ENCODE data around the gene ZNF518B.
"Not testable (repeated sequence)": the region's sequence is repeated elsewhere in the genome, so short reads cannot be mapped to it uniquely, and the experiment has no call there.

ZNF518B gene

GRCh38 chr4:10455133-10455532, 2.1 kb downstream of the ZNF518B start:
- no peak for DNase-seq

GRCh38 chr4:10454726-10455125, 2.5 kb downstream of the ZNF518B start:
- no peak for DNase-seq

DNA sequence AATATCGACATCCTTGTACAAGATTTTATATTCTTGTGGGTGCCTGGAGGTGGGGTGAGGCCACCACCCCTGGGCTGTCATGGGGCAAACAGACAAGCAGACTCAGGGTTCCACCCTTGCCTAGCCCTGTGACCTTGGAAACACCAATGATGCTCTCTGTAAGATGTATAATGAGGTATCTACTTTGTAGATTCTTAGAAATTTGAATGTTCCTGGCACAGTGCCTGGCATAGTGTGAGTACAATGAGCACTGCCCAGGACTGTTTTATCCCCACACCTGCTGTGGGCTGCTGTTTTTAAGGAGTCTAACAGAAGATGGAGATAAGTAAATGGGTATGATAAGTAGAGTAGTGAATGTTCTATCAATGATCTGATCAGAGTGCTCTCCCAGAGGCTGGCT, 3.1 kb downstream of the ZNF518B start:
- DNase-seq: no peak

DNA sequence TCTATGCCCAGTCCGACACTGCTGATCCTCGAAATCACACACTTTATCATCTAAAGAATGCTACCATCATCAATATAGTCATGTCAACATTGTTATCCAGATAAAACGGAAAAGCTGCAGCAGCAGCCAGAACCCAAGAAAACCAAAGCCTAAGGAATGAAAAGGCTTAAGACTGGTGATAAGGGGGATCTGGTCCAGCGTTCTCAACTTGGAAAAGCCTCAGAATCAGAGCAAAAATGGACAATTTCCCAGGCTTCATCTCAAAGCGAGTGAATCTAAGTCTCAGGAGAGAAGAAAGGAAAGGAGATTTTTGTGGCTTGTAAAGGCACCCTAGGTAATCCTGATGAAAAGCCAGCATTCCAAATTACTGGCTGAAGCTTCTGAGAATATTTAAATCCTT, 8.2 kb downstream of the ZNF518B start:
- no peak for DNase-seq

- DNase-seq: no peak
Measured at GRCh38 chr4:10442976-10443375, 14.2 kb downstream of the ZNF518B start.

DNA sequence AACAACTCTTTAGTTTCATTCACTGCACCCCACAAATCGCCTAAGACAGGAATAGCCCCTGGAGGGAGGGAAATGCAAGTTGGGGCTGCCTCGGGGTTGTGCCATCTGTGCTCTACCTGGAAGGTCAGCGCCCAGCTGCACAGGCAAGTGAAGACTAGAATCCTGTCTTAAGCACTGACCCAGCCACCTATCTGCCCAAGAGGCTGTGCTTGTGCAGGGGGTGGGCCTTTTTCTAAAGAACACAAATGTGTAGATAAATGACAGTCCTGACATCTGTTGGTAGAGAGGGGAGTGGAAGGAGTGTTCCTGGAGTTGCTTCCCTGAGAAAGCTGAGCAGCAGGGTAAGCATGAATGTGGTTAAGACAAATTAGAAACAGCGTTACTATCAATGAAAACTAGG, 15.7 kb downstream of the ZNF518B start:
- DNase-seq: peak; percentile 5

DNA sequence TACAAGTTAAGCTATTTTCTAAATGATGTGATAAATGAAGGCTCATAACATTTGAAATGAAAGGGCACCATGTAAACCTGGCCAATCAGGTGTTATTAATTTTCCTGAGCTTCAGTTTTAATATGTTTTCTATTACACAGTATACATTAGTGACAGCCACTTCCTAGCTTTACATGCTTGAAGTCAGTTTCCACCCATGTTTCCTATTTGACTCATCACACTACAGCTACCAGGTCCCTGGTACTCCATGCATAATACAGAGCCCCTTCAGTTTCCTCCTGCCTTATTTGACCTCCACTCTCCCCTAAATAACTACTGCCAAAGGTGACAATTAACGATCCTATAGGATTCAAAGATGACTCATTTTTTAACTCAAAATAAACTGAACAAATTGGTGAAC, 18.3 kb downstream of the ZNF518B start:
- no peak for DNase-seq

GRCh38 chr4:10437735-10438134, 19.5 kb downstream of the ZNF518B start:
- DNase-seq: no peak

DNA sequence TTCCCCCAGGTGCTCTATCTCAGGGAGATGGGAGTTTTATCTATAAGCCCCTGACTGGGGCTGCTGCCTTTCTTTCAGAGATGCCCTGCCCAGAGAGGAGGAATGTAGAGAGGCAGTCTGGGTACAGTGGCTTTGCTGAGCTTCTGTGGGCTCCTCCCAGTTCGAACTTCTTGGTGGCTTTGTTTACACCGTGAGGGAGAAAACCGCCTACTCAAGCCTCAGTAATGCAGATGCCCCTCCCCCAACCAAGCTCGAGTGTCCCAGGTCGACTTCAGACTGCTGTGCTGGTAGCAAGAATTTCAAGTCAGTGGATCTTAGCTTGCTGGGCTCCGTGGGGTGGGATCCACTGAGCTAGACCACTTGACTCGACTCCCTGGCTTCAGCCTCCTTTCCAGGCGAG, 29.5 kb downstream of the ZNF518B start:
- not testable (repeated sequence) for DNase-seq

DNA sequence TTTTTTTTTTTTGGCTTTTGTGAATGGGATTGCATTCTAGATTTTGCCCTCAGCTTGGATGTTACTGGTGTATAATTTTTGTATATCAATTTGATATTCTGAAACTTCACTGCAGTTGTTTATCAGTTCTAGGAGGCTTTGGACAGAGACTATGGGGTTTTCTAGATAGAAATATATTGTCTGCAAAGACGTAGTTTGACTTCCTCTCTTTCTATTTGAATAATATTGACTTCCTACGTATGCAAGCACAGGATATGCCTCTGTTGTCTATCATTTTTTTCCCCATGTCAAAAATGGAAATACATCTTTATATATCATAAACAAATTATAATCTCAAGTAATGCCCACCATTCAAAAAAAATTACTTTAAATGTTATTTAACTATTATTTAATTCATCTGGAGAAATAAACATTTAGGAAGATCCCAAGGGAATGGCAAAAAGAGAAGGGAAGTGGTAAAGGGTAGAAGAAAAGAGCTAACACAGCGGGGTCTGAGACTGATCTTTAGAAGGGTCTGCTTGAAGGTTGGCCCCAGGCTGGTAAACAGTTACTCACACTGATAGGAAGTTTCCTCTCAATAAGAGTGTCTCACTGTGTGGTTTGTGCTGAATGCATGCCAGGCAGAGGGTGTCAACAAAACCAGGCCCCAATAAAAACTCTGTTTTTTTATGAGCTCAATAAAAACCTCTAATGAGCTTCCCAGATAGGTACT, 35.7 kb downstream of the ZNF518B start:
- peak; percentile 16 for DNase-seq

DNA sequence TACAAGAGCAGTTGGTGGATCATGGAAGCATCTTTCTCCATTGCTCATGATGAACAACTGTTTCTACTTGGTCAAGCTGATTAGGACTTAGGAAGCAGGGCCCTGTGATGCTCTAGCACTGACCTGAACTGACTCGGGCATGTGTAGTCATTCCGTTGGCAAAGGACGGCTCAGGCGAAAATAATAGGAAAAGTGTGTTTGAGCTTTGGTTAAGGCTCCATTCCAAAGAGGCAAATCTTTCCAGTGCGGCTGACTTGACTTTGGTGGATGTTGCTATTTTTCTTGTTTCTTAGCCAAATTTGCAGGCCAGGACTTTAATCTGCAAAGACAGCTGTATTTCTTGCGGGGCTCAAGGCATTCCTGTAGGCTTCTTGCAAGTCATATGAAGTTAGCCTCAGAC, 39.5 kb downstream of the ZNF518B start:
- no peak for DNase-seq

DNA sequence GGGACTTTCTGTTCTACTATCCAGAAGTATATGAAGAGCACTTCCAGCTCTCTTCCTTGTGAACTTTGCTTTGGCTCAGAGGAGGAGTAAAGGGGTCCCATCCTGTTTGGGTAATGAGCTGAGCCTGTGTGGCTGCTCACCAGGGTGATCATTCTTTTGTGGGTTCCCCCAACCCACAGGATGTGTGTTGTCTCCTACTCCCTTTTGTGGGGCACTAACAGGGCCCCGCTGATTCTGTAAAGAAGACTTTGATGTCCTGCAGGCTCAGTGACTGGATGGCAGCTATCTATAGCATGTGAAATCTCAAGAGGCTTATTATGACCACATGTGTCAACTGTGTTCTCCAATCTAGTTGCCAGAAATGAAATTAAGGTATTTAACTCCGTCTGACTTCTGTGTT, 40.8 kb downstream of the ZNF518B start:
- no peak for DNase-seq

DNA sequence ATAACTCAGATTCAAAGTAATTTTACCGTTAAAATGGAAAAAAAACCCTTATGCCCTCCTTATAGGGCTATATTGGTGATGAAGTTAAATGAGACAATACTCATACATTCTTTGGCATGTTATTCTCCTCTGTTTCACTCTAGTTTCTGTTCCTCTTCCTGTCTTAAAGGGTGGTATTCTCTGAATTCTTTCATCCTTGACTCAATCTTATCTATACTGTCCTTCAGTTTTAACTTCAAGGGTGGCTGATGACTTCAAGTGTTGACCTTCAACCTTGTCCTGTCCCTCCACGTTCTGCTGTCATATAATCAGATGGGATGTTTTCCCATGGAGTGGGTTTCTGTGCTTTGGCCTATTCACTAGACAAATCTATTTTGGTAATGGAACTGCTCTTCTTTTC, 44.0 kb downstream of the ZNF518B start:
- DNase-seq: no peak

DNA sequence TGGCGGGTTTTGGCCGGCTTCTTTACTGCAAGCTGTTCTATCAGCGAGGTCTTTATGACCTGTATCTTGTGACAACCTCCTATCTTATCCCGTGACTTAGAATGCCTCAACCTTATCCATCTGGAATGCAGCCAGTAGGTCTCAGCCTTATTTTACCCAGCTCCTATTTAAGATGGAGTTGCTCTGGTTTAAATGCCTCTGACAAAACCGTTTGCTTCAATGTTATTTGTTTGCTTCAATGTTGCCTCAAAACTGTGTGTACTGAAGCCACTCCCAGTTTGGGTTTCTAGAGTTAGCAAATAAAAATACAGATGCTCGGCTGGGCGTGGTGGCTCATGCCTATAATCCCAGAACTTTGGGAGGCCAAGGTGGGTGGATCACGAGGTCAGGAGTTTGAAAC, 51.6 kb downstream of the ZNF518B start:
- DNase-seq: no peak

GRCh38 chr4:10403633-10404445, 53.4 kb downstream of the ZNF518B start:
- peak; percentile 34 for DNase-seq

DNA sequence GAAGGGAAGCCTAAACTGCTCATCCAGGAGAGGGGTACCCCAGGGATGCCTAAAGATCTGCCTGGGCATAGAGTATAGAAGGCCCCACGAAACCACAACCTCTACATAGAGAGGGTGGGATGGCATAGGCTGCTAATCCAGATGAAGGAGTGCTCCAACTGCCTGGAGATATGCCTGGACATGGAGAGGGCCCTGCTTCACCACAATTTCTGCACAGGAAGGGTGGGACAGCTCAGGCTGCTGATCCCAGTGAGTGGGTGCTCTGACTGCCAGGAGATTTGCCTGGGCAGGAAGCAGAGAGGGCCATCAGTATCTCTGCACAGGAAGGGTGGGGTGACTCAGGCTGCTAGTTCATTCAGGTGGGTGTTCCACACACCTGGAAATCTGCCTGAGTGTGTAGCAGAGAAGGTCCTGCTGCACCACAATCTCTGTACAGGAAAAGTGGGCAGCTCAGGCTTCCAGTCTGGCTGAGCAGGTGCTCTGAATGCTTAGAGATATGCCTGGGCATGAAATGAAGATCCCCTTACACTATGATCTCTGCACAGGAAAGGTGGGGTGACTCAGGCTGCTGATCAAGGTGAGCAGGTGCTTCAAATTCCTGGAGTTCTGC, 61.1 kb downstream of the ZNF518B start:
- no peak for DNase-seq

All from NCI-H69 (cell line).